Mononuclear cell (primary cell): ENCODE results near the gene CMIP. TPM values are rescaled to one million over a fixed set of nuclear protein-coding genes. Genes with fewer than 3 reads are reported as not detected.

Experiments
- H3K27me3 ChIP-seq: 2 replicates; pipeline ENCODE4 v1.6.0; 2011; ENCODE audit warnings: low read length, control low read depth; ENCODE audit not compliant: insufficient read depth
- H3K4me1 ChIP-seq: 2 replicates; pipeline ENCODE4 v1.5.1; 2011; ENCODE audit warnings: mild to moderate bottlenecking, low read length, control low read depth; ENCODE audit not compliant: insufficient read depth
- H3K4me3 ChIP-seq: 2 replicates; pipeline ENCODE4 v1.5.1; 2011; ENCODE audit warnings: mild to moderate bottlenecking, low read length, moderate library complexity
- H3K9me3 ChIP-seq: 2 replicates; pipeline ENCODE4 v1.5.1; 2011; ENCODE audit warnings: low read depth, mild to moderate bottlenecking, control low read depth, low read length
- total RNA-seq: library from RNA; depleted of rRNA; stranded (reverse); fragments of >200 nt; gene quantifications from one replicate; pipeline ENCODE4 v1.2.3, GENCODE V29; 2012

CMIP gene
- total RNA-seq, 1 donor, result 29.6 TPM

GRCh38 chr16:81436386-81436785, 8.2 kb upstream of the CMIP start:
- H3K27me3 ChIP-seq, result no peaks in the 10 kb centered on the region
- H3K9me3 ChIP-seq, result no peaks in the 10 kb centered on the region

GRCh38 chr16:81437865-81438264, 6.7 kb upstream of the CMIP start:
- Histone ChIP-seq H3K9me3 (no peaks in the 10 kb centered on the region), H3K4me3 (no peak overlapping the region), H3K27me3 (no peaks in the 10 kb centered on the region), H3K4me1 (peaks cover 23% of the 10 kb centered on the region)

More at GRCh38 chr16:81436386-81436785, 8.2 kb upstream of the CMIP start:
- Histone ChIP-seq H3K4me1 (peaks cover 30% of the 10 kb centered on the region), H3K4me3 (no peak overlapping the region)

GRCh38 chr16:81440888-81441761, 3.5 kb upstream of the CMIP start:
- Histone ChIP-seq H3K9me3 (no peaks in the 10 kb centered on the region), H3K27me3 (no peaks in the 10 kb centered on the region), H3K4me1 (peaks cover 30% of the 10 kb centered on the region), H3K4me3 (no peak overlapping the region)

GRCh38 chr16:81442220-81442915, 2.2 kb upstream of the CMIP start:
- no peak overlapping the region for H3K4me3 ChIP-seq
- no peaks in the 10 kb centered on the region for H3K9me3 ChIP-seq
- H3K4me1 ChIP-seq, result peaks cover 41% of the 10 kb centered on the region
- H3K27me3 ChIP-seq, result no peaks in the 10 kb centered on the region

DNA sequence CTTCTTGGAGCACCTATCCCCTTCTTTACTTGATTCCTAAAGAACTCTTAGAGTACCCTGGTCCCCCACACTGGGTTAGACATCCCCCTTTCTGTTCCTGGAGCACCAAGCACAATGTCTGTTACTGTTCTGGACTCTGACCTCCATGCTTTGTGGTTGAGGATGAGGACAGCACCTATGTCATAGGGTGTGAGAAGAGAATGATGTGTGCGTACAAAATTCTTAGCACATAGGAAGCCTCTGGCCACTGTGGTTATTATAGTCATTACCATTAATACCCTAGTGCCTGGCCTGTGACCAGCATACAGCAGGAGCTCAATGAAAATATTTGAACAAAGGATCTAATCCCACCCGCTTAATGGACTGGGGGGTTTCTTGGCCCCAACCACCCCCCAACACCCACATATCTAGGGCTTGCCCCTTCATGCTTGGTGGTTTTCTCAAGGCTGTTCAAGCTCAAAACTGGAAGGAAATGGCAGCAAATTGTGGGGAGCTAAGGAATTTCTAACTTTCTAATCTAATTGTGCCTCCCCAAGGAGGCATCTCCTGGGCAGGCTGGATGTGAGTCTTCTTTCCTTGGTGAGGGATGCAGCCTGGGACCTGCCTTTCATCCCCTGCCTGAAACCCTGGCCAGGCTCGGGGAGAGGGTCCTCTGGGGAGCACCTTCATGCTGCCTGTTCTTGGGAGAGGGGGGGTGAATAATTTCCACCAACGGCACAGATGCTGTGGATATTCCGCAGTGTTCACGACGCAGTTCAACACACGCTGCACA, 1.5 kb upstream of the CMIP start:
- Histone ChIP-seq H3K4me1 (peaks cover 42% of the 10 kb centered on the region), H3K4me3 (no peak overlapping the region), H3K27me3 (no peaks in the 10 kb centered on the region), H3K9me3 (no peaks in the 10 kb centered on the region)

DNA sequence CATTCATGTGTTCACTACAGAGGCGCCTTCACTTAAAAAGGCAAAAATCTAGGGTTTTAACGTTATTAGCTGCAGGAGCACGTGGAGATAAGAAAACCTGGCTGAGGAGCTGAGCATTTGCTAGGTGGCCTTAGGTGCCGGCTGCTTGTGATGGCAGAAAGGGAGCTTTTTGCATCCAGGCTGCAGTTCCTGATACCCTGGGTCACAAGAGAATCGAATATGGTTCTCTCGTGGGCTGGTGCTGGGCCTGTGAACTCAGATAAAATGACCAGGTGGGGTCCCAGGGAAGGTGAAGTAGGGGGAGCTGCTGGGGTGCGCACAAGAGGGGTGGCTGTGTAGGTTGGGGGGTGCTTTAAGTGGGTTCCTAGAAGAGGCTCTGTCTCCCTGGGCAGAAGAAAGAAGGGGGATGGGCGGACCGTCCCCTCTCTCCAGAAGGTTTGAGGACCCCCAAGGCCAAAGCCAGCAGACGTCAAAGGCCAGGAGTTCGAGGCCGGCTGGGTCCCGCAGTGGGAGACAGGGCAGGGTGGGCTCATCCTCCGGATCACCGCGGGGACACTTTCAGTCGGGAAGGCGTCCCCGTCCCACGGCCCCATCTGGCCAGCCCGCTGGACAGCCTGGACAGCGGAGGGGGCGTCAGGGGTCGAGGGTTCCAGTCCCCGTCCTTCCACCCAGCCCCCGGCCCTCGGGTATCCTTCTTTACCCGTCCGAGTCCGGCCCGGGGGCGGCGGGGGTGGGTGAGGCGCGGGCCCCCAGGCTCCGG, 740 bp upstream of the CMIP start:
- no peaks in the 10 kb centered on the region for H3K27me3 ChIP-seq
- H3K9me3 ChIP-seq, result no peaks in the 10 kb centered on the region
- peaks cover 45% of the 10 kb centered on the region for H3K4me1 ChIP-seq
- peak overlapping the region; percentile 25 for H3K4me3 ChIP-seq

DNA sequence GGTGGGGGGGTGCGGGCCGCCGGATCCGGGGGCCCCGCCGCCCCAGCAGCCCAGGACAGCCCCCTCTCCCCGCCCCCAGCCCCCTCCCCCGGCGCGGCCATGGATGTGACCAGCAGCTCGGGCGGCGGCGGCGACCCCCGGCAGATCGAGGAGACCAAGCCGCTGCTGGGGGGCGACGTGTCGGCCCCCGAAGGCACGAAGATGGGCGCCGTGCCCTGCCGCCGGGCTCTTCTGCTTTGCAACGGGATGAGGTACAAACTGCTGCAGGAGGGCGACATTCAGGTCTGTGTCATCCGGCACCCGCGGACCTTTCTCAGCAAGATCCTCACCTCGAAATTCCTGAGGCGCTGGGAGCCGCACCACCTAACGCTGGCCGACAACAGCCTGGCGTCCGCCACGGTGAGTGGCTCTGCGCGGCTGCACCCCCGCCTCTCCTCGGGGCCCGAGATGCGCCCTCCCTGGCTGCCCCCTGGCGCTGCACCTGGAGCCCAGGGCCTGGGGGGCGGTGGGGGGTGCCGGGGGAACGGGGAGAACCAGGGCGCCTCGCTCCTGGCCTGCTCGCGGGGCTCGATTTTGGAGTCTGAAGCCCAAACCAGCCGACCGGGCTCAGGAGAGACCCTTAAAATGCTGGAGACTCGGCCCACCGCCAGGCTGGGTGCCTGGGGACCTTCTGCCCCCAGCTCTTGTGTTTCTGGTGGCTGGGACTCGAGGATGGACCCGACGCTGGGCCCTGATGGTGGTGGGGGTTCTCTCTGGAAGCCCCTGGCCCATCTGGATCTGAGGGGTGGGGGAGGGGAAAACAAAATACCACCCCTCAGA, 744 bp downstream of the CMIP start:
- H3K9me3 ChIP-seq, result no peaks in the 10 kb centered on the region
- H3K27me3 ChIP-seq, result no peaks in the 10 kb centered on the region
- peaks cover 60% of the 10 kb centered on the region for H3K4me1 ChIP-seq
- peak overlapping the region; percentile 84 for H3K4me3 ChIP-seq

DNA sequence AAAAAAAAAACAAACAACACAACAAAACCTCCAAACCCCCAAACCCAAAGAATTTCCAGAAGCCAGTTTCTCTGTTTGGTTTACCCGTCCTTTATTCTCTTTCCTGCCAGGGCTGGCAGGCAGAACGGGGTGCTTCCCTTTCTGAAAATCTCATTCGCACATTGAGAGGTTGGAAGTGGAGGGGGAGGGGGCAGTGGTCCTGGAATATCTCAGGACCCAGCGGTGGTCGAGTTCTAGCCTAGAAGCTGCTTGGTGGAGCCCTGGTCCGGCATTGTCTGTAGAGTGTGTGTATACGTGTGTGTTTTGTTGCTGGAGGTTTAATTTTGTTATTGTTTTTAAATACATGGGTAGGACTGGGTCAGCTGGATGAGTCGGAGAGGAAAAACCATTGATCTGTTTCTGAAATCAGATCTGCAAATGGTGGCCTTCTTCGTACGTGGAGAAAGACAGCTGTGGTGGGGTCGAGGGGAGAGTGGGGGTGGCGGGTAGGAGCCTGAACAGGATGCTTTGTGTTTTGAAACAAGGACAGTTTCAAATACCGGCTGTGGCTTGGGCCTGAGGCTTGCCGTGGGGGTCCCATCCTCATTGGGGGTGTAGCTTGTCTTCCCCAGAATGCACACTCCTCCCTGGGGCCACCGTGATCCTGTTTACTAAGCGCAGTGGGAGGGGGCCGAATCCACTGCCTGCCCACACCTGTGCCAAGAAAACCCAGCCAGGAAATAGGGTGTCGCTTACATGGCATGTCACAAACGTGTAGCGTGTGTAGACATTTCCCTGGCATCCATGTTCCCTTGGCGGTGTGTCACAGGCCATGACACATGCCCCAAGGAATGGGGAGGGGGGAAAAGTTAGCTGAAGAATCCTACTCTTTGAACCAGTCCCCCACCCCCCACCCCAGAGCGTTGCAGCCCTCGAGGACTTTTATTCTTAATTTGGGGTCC, 1.6 kb downstream of the CMIP start:
- Histone ChIP-seq H3K4me1 (peaks cover 69% of the 10 kb centered on the region), H3K27me3 (no peaks in the 10 kb centered on the region), H3K9me3 (no peaks in the 10 kb centered on the region), H3K4me3 (peak overlapping the region; percentile 84)

DNA sequence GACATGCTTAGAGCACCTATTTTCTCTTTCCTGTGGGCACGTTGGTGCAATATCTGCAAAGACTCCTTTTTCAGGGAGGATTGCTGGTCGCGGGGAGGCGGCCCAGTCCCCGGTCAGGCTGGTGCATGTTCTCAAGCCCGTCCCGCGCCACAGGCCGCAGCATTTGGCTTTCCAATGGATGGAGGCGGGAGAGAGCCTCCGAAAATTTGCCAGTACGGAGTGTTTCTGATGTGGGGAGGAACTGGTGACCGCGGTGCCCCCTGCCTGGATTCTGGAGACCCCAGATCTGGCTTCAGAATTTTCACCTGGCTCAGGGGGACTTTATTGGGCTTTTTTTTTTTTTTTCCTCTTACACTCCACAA, 2.3 kb downstream of the CMIP start:
- Histone ChIP-seq H3K4me1 (peaks cover 75% of the 10 kb centered on the region), H3K9me3 (no peaks in the 10 kb centered on the region), H3K27me3 (no peaks in the 10 kb centered on the region), H3K4me3 (peak overlapping the region; percentile 84)

GRCh38 chr16:81447383-81448101, 2.9 kb downstream of the CMIP start:
- no peaks in the 10 kb centered on the region for H3K9me3 ChIP-seq
- no peaks in the 10 kb centered on the region for H3K27me3 ChIP-seq
- peaks cover 78% of the 10 kb centered on the region for H3K4me1 ChIP-seq
- H3K4me3 ChIP-seq, result peak overlapping the region; percentile 84

- H3K27me3 ChIP-seq, result no peaks in the 10 kb centered on the region
- H3K4me3 ChIP-seq, result no peak overlapping the region
- H3K9me3 ChIP-seq, result no peaks in the 10 kb centered on the region
- H3K4me1 ChIP-seq, result peaks cover 79% of the 10 kb centered on the region
Measured at GRCh38 chr16:81448154-81449131, 3.8 kb downstream of the CMIP start.

DNA sequence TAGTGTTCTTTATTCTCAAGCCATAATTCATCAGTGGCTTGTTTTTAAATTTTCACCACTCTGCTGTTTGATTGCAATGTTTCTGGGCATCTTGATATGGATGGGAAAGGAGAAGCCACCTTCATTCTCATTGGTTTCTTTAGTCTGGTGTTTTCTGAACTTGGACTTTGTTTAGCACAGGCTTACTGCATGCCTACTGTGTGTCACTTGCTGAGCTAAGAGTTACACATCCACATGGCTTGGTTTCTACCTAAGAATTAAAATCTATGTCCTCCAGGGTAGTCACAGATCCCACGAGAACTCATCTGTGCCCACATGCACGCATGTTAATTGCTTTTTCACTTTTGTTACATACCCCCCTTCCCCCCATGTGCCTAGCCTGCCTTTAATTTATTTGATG, 4.6 kb downstream of the CMIP start:
- H3K9me3 ChIP-seq, result no peaks in the 10 kb centered on the region
- H3K27me3 ChIP-seq, result no peaks in the 10 kb centered on the region
- H3K4me1 ChIP-seq, result peaks cover 77% of the 10 kb centered on the region
- no peak overlapping the region for H3K4me3 ChIP-seq
